HG03097 (cell line): ENCODE results near the gene CHMP1A.
"Not testable (repeated sequence)": the region's sequence is repeated elsewhere in the genome, so short reads cannot be mapped to it uniquely, and the experiment has no call there.

Experiments used
- ATAC-seq: cut with Tn5 transposase; IDR thresholded peaks from one replicate; pipeline ENCODE4 v1.9.1; 2021; ENCODE audit not compliant: unreplicated experiment, low FRiP score

CHMP1A gene

DNA sequence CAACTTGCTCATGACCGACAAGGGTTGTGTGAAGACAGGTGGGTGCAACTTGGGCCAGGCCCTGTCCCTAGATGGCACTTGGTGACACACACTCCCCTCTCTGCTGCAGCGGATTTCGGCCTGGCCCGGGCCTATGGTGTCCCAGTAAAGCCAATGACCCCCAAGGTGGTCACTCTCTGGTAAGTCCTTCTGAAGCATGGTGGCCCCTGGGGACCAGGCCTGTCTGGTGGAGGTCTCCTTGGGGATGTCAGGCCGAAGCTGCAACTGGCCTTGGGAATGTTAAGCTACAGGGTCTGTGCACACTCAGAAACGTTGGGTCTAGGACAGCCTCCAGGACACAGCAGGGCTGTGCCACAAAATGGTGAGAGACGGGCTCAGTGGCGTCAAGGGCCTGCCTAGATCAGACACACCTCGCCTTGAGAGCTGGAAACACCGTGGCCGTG lies 35.8 kb upstream of the CHMP1A start:
- ATAC-seq = no peak

- ATAC-seq = no peak
Observed at GRCh38 chr16:89691986-89692569, 34.6 kb upstream of the CHMP1A start.

DNA sequence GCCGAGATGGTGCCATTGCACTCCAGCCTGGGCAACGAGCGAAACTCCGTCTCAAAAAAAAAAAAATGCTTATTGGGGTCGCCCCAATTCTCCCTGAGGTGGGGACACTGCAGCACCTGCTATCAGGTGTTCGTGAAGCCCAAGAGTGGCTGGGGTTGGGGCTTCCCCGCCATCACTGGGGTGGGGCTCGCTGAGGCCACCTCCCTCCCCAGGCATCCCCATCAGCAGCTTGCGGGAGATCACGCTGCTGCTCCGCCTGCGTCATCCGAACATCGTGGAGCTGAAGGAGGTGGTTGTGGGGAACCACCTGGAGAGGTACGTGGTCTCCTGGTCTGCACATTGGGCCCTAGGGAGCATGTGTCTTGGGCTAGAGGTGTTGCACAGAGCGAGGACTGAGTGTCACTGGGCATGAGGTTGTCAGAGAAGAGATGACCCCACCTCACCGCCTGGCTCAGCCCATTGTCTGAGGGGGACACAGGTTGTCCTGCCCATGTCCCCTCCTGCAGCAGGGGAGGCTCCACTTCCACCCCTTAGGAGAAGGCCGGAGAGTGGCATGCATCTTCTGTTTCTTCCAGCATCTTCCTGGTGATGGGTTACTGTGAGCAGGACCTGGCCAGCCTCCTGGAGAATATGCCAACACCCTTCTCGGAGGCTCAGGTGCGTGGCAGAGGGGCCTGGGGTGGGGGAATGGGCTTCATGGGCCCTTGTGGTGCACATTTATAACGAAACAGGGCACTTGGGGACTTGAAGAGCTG lies 33.9 kb upstream of the CHMP1A start:
- ATAC-seq = no peak

GRCh38 chr16:89690392-89690901 lies 32.9 kb upstream of the CHMP1A start:
- ATAC-seq = no peak

GRCh38 chr16:89689621-89690020 lies 32.1 kb upstream of the CHMP1A start:
- not testable (repeated sequence) for ATAC-seq

- ATAC-seq = no peak
Observed at GRCh38 chr16:89689142-89689541, 31.6 kb upstream of the CHMP1A start.

GRCh38 chr16:89688395-89688794 lies 30.9 kb upstream of the CHMP1A start:
- ATAC-seq = no peak

DNA sequence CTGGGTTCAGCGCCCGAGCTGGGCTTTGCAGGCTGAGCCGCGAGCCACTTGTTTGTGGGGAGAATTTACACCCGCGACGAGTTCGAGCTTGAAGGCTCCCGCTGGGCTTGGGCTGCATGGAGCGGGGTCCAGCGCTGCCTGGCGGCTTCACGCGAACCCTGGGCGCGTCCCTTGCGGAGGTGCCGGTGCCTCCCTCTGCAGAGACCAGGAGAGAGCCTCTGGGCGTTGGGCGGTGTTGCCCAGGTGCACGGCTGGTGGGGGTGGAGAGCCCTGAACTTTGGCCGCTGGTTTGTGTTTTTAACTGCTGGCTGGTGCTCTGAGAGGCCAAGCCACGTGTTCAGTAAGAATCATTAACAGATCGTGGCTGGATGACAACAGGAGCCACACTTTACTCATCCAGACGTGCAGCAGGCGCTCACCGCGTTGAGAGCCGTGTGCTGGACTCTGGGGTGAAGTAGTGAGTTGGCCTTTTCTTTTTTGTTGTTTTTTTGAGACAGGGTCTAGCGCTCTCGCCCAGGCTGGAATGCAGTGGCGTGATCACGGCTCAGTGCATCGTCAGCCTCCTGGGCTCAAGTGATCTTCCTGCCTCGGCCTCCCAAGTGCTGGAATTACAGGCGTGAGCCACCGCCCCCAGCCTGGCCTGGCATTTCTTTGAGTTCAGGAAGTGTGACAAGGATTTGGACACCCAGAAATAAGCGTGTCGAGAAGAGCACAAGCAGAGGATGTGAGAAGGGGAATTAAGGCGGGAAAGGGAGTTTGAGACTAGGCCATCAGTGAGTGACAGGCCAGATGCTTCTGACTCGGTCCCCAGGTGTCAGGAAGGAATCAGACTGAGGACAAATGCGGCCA lies 29.8 kb upstream of the CHMP1A start:
- peak; percentile 36 for ATAC-seq

- peak; percentile 68 for ATAC-seq
Observed at GRCh38 chr16:89686520-89687091, 29.1 kb upstream of the CHMP1A start, which contains the start of gene CDK10. Gene CDK10, plus strand, starts transcription at chr16:89686689. Its CDS starts 22 bp downstream, at chr16:89686711.

DNA sequence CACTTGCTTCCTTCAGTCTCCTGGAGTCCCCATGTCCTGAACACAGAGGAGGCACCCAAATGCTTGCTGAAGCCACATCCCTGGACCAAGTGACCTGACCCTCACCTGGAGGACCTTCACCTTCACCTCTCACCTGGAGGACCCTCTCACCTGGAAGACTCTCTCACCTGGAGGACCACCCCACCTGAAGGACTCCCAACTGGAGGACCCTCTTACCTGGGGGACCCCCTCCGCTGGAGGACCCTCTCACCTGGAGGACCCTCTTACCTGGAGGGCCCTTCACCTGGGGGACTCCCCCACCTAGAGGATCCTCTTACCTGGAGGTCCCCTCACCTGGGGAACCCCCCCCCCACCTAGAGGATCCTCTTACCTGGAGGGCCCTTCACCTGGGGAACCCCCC lies 28.4 kb upstream of the CHMP1A start:
- no peak for ATAC-seq

GRCh38 chr16:89678258-89678657 lies 20.8 kb upstream of the CHMP1A start:
- ATAC-seq = no peak

GRCh38 chr16:89672177-89672941 lies 14.9 kb upstream of the CHMP1A start:
- no peak for ATAC-seq

- not testable (repeated sequence) for ATAC-seq
Observed at GRCh38 chr16:89671565-89671964, 14.1 kb upstream of the CHMP1A start.

DNA sequence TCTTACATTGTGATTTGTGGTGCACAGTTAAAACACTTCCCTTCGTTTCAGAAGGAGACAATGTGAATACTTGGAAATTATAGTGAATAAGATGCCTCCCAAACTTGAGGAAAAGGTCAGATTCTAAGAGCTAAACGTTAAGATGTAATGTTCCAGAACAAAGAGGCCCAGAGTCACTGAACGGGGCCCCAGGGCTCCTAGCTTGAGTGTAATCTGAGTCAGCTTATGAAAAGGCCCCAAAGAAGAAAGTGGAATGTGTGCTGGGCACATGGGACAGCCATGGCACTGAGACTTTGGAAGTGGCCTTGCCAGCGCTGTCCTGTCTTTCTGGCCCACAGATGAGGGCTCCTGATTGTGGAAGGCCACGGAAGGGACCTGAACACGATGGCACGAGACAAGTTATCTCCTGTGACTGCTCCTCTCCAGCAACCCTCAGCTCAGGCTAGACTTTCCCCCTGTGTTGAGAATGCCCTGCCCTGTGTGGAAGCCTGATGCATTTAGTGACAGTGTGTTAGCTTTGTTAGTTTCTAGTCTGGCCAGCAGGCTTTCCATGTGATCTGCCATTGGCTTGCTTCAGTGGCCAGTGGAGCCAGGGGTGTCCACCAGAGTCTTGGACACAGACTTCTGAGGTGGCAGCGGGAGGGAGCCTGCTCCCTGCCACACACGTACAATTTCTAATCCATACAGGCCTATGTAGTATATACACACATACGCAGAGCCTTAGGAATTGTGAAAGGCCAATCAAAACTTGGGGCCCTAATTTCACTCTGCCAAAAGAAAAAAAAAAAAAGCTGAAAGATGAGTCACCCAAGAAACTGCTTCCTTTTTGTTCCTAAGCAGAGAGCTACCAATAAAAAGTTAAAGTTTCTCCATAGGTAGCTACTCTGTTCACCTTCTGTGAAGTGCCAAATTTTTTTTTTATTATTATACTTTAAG lies 13.3 kb upstream of the CHMP1A start:
- ATAC-seq = no peak

DNA sequence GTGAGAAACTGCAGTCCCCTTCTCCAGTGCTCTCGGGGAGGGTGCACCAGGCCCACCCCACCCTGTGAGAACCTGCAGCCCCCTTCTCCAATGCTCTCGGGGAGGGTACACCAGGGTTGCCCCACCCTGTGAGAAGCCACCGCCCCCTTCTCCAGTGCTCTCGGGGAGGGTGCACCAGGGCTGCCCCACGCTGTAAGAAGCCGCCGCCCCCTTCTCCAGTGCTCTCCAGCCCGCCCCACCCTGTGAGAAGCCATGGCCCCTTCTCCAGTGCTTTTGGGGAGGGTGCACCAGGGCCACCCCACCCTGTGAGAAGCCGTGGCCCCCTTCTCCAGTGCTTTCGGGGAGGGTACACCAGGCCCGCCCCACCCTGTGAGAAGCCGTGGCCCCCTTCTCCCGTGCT lies 12.2 kb upstream of the CHMP1A start:
- no peak for ATAC-seq

- no peak for ATAC-seq
Observed at GRCh38 chr16:89668790-89669158, 11.3 kb upstream of the CHMP1A start.

DNA sequence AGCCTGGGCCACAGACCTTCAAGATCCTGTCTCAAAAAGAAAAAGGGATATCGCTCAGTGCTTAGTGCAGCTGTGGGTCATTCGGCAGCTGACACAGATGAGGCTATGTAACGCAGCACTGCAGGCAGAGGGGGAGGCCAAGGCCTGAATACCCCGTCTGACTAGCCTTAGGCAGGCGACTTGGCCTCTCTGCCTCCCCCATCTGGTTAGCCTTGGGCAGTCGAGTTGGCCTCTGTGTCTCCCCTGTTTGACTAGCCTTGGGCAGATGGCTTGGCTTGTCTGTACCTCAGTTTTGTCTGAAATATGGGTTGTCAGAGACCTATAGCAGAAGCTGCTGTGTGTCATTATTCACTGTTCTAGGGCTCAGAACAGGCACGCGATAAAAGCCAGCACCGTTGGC lies 10.1 kb upstream of the CHMP1A start:
- ATAC-seq = no peak

DNA sequence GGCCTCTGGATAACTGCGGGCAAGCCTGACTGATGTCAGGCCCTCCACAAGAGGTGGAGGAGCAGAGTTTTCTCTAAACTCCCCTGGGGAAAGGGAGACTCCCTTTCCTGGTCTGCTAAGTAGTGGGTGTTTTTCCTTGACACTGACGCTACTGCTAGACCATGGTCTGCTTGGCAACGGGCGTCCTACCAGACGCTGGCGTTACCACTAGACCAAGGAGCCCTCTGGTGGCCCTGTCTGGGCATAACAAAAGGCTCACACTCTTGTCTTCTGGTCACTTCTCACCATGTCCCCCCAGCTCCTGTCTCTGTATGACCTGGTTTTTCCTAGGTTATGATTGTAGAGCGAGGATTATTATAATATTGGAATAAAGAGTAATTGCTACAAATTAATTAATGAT lies 9.5 kb upstream of the CHMP1A start:
- not testable (repeated sequence) for ATAC-seq

- not testable (repeated sequence) for ATAC-seq
Observed at GRCh38 chr16:89664238-89664637, 6.7 kb upstream of the CHMP1A start.
